Activated T-helper 2 cell treated with anti-CD3 and anti-CD28 coated beads, Interferon-gamma antibody, Interleukin-2, Interleukin-4, amounts not matched to agents 10 μg/mL and 5 μg/mL and 100 μg/mL, durations not matched to agents 14 hours and 24 hours and 36 hours (primary cell): ENCODE data around the gene CARMIL1. TPM values are rescaled to one million over a fixed set of nuclear protein-coding genes. Genes with fewer than 3 reads are reported as not detected.

Source experiments
- DNase-seq: peaks from one replicate; pipeline ENCODE4 v3.0.0; 2021; ENCODE audit warnings: low spot score
- H3K27ac Mint-ChIP-seq: one replicate; pipeline ENCODE4 v1.8.0; 2021; ENCODE audit warnings: mixed read lengths
- H3K27me3 Mint-ChIP-seq: one replicate; pipeline ENCODE4 v1.8.0; 2021; ENCODE audit warnings: low read depth, mixed read lengths
- H3K36me3 Mint-ChIP-seq: one replicate; pipeline ENCODE4 v1.8.0; 2021; ENCODE audit warnings: low read depth, mixed read lengths
- H3K4me1 Mint-ChIP-seq: one replicate; pipeline ENCODE4 v1.8.0; 2021; ENCODE audit warnings: low read depth, mixed read lengths
- H3K4me3 Mint-ChIP-seq: one replicate; pipeline ENCODE4 v1.8.0; 2021; ENCODE audit warnings: low read depth, mild to moderate bottlenecking, moderate library complexity, mixed read lengths
- H3K9me3 Mint-ChIP-seq: one replicate; pipeline ENCODE4 v1.8.0; 2021; ENCODE audit warnings: mixed read lengths
- intact Hi-C: fragments of 100-400 bp; cut with micrococcal nuclease; formaldehyde crosslinking; loops from one replicate; pipeline ENCODE4 v1.15.1; 2023
- total RNA-seq: library from RNA; stranded (reverse); gene quantifications from 2 replicates; pipeline ENCODE4 v1.2.3, GENCODE V29; 2022

CARMIL1 gene
- total RNA-seq, 1 donor from 2014 or later = 1.7 TPM

DNA sequence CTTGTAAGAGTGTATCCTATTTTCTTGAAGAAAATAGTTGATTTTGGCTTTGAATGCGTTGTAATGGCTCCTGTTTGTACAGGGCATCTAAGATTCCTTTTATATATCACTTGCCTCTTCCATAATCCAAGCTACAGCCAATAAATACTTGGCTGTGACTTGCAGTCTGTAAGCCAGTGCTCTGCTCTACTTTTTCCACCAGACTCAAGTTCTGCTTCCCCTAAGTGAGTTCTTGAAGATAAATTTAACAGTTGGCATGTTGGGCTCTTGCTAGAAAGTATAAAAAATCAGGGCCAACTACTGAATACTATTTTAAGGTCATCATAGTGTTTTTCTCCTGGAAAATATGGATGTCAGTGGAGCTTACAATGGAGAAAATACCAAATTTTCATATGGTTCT, 336.3 kb downstream of the CARMIL1 start:
- H3K4me3 Mint-ChIP-seq = no peak overlapping the region
- no peak overlapping the region for H3K27ac Mint-ChIP-seq
- DNase-seq = no peak
- intact Hi-C loops = no loop called here
- no peaks in the 10 kb centered on the region for H3K27me3 Mint-ChIP-seq
- H3K9me3 Mint-ChIP-seq = no peaks in the 10 kb centered on the region
- no peaks in the 10 kb centered on the region for H3K36me3 Mint-ChIP-seq
- no peaks in the 10 kb centered on the region for H3K4me1 Mint-ChIP-seq

DNA sequence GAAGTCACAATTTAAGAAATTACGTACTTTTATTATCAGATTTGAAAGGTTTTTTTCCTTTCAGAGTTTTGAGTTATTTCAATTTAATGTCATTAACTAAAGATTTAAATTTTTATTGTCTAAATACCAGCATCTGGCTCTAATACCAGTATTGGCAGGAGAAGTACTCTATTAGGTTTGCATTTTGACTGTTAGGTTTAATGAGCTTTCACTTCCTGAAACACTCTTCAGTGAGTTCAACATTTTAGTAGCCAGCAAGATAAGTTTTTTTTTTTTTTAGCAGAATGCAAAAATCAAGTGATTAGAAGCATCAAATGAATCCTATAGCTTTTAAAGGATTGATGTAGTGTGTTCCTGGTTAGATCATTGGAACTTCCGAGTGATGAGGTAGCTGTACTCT, 338.8 kb downstream of the CARMIL1 start:
- no peak for DNase-seq
- intact Hi-C loops = no loop called here
- H3K27me3 Mint-ChIP-seq = no peaks in the 10 kb centered on the region
- H3K9me3 Mint-ChIP-seq = no peaks in the 10 kb centered on the region
- H3K36me3 Mint-ChIP-seq = no peaks in the 10 kb centered on the region
- no peaks in the 10 kb centered on the region for H3K4me1 Mint-ChIP-seq
- H3K27ac Mint-ChIP-seq = no peak overlapping the region
- H3K4me3 Mint-ChIP-seq = no peak overlapping the region

DNA sequence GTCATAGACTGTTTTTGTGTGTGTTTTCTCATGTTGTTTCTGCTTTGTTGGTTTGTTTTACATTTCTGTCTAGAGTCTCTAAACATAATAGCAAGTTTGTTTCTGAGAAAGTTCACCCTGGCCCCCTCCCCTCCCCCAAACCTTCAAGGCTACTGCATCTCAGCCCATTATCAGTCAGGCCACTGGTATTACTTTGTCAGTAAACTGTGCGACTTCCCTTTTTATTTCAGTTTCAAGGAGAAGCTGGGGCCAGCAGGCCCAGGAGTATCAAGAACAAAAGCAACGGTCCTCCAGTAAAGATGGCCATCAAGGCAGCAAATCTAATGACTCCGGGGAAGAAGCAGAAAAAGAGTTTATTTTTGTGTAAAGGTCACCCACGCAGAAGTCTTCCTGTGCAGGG, 340.0 kb downstream of the CARMIL1 start:
- H3K27me3 Mint-ChIP-seq = no peaks in the 10 kb centered on the region
- intact Hi-C loops = no loop called here
- no peaks in the 10 kb centered on the region for H3K9me3 Mint-ChIP-seq
- H3K4me3 Mint-ChIP-seq = no peak overlapping the region
- H3K27ac Mint-ChIP-seq = no peak overlapping the region
- no peaks in the 10 kb centered on the region for H3K4me1 Mint-ChIP-seq
- no peaks in the 10 kb centered on the region for H3K36me3 Mint-ChIP-seq
- no peak for DNase-seq

DNA sequence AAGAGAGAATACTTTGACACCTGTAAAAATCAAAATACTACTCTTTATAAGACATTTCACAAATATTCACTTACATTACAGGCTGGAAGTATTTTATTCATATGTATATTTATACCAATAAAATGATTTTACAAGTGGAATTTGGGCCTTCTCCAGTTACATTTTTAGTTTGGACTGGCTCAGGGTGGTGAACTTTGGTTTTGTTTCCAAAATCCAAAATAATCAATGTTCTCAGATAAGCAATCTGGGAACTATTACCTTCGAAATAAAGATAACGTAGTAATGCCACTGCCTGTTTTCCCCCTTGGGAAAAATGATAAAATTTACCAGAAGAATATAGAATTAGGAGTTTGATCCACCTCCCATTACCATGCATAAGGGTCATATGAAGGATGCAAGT, 341.2 kb downstream of the CARMIL1 start:
- no peaks in the 10 kb centered on the region for H3K4me1 Mint-ChIP-seq
- no peak for DNase-seq
- no peaks in the 10 kb centered on the region for H3K36me3 Mint-ChIP-seq
- no peak overlapping the region for H3K27ac Mint-ChIP-seq
- intact Hi-C loops = no loop called here
- H3K9me3 Mint-ChIP-seq = no peaks in the 10 kb centered on the region
- no peaks in the 10 kb centered on the region for H3K27me3 Mint-ChIP-seq
- H3K4me3 Mint-ChIP-seq = no peak overlapping the region

DNA sequence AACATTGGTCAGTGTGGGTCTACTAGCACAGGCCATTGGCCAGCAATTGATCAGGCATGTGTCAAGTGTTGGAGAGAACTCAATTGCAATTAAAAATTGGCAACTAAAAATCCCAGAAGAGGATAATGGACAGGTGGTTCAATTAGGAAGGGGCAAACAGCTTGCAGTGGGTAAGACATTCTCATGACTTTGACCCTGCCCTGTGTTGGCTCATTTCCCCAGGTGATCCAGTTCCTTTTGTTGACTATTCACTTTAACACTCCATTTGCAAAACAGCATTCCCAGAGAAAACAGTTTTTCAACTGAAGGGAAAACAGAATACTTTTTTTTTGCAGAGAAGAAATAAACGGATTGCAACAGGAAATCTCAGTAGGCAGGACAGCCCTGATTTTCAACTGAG, 343.9 kb downstream of the CARMIL1 start:
- Mint-ChIP-seq H3K36me3 (no peaks in the 10 kb centered on the region), H3K27ac (no peak overlapping the region), H3K4me3 (no peak overlapping the region), H3K27me3 (no peaks in the 10 kb centered on the region), H3K4me1 (no peaks in the 10 kb centered on the region), H3K9me3 (no peaks in the 10 kb centered on the region)
- DNase-seq = no peak
- intact Hi-C loops = no loop called here

DNA sequence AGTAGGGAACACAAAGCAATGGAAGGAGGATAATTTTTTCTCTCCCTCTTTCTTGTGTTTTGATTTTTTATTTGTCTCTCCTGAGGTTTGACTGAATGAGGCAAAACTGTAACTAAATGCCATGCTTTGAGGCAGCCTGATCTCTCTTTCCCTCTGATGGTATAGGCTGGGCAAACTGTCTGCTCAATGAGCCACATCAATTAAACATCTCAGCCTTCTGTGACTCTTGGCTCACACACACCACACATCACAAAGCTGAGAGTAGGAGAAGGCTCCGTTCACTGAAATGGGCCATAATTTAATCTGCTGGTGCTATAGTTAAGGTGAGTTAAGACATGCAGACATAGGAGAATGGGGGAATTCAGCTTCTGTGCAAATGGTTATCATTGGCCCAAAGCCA, 344.7 kb downstream of the CARMIL1 start:
- Mint-ChIP-seq H3K9me3 (no peaks in the 10 kb centered on the region), H3K4me3 (no peak overlapping the region), H3K27me3 (no peaks in the 10 kb centered on the region), H3K27ac (no peak overlapping the region), H3K4me1 (no peaks in the 10 kb centered on the region), H3K36me3 (no peaks in the 10 kb centered on the region)
- no peak for DNase-seq
- intact Hi-C loops = no loop called here

DNA sequence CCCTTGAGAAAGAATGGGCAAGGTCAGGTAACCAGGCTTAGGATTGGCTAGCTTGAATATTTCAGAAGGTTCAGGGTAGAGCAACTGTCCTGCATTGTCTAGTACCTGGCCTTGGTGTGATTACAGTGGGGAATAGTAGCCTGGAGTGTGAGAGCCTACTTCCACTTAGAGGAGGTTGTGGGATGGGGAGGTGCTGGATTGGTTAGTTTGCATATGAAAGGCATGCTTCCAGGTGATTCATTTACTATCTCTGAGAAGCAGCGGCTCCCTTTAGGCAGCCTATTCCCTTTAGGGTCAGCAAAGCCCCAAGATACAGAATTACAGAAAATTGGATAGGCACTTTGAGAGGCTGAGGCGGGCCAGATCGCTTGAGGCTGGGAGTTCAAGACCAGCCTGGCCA, 347.8 kb downstream of the CARMIL1 start:
- H3K27ac Mint-ChIP-seq = no peak overlapping the region
- H3K4me1 Mint-ChIP-seq = no peaks in the 10 kb centered on the region
- intact Hi-C loops = no loop called here

DNA sequence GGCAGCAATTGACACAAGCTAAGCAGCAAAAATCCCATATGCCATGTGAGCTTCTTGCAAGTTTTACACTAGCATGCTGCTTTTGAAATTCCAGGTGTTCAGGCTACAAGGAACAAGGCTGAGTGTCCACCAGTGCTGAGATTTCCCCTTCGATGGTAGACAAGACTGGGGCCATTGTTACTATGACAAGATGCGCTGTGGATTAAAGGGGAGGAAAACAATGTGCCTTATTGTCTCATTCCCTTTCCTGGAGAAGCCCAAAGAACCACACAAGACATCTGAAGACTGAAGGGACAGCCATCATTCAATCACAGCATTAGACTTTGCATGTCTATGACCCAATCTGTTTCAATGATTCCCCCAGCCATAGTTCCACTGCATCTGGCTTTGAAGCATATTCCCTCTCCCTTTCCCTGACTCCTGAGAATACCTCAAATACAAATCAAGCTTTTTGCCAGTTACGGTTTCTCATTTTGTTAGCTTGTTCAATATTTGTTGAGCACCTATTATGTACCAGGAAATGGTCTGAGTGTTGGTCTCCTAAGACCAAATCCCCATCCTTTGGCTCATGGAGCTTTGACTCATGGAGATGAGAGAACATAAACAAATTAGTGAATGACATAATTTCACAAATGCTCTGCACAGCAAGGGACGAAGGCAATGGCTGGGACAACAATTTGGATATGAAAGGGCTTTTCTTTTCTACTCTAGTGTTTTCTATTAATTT, 349.5 kb downstream of the CARMIL1 start:
- H3K4me3 Mint-ChIP-seq = no peak overlapping the region
- intact Hi-C loops = no loop called here
- peaks cover 6% of the 10 kb centered on the region for H3K27me3 Mint-ChIP-seq
- H3K36me3 Mint-ChIP-seq = no peaks in the 10 kb centered on the region
- no peaks in the 10 kb centered on the region for H3K9me3 Mint-ChIP-seq
- no peak overlapping the region for H3K27ac Mint-ChIP-seq
- H3K4me1 Mint-ChIP-seq = no peaks in the 10 kb centered on the region
- DNase-seq = no peak

More for the DNA sequence above, 347.8 kb downstream of the CARMIL1 start:
- DNase-seq = no peak
- Mint-ChIP-seq H3K27me3 (peaks cover 6% of the 10 kb centered on the region), H3K9me3 (no peaks in the 10 kb centered on the region), H3K4me3 (no peak overlapping the region), H3K36me3 (no peaks in the 10 kb centered on the region)

DNA sequence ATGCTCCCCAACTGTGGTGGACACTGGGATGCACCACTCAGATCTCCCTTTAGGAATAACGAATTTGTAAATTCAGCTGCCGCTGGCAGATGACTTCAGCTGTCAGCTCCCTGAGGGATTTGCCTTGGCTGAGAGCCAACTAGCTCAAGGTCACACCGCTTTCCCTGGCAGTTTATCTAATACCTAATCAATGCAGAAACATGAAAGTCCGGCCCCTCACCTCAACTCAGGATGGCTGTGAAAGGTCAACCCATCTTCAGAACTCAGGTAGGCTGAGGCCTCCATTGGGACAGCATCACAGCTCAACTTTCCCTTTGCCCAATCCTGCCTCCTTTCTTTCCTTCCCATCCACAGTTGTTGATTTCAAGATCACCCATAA, 350.0 kb downstream of the CARMIL1 start:
- Mint-ChIP-seq H3K36me3 (no peaks in the 10 kb centered on the region), H3K9me3 (no peaks in the 10 kb centered on the region), H3K27ac (no peak overlapping the region), H3K4me3 (no peak overlapping the region), H3K27me3 (peaks cover 6% of the 10 kb centered on the region), H3K4me1 (no peaks in the 10 kb centered on the region)
- no peak for DNase-seq
- intact Hi-C loops = no loop called here

DNA sequence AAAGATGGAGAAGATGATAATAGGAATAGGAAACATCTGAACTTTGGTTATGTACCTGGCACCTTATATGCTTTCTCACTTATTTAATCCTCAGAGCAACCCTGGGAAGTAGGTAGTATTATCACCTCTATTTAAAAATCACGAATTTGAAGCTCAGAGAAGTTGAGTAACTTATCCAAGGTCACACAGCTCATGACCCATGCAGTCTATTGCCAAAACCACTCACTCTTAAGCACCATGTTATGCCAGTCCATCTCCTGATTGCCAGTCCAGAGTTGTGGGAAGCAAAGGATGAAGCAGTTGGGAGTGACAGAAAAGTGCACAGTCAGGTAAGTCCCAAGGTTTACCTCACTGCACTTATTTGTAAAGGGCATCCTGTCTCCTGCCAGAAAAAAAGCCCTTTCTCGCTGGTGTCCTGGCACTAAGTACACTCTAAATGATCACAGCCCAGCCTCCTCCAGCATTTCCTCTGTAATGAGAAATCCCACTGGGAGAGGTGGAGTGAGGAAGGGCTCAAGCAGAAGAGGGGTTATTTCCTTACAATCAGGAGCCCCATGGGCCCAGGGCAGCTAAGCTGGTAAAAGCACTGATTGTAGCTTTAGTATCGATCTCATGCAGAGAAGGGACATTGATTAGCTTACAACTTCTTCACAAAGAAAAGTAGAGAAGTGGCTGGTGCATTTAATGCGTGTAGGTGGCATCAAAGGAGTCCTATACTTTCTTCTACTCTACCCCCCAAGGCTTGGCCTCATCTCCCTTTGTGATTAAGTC, 351.5 kb downstream of the CARMIL1 start:
- Mint-ChIP-seq H3K27ac (no peak overlapping the region), H3K36me3 (no peaks in the 10 kb centered on the region), H3K4me1 (no peaks in the 10 kb centered on the region), H3K27me3 (peaks cover 6% of the 10 kb centered on the region), H3K9me3 (no peaks in the 10 kb centered on the region), H3K4me3 (no peak overlapping the region)
- intact Hi-C loops = no loop called here
- no peak for DNase-seq

DNA sequence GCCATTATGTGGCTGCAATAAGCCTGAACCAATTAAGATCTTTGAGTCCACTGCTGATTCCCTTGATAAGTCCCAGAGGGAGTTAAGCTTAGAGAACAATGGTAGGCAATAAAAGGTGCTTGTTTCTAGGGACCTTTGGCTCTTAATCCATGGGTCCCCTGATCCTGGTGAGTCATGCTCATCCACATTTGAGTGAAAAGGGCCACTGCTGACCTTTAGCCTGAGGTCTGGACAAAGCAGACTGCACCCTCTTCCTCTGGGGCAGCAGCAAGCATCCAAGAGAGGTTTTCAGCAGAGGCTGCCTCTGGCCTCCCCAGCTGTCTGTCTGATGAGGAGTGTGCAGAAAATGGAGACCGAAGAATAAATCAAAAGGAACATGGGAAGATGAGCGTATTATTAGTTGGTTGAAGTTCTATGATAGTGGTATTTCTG, 356.7 kb downstream of the CARMIL1 start:
- Mint-ChIP-seq H3K27ac (no peak overlapping the region), H3K4me3 (no peak overlapping the region), H3K27me3 (peaks cover 5% of the 10 kb centered on the region), H3K4me1 (no peaks in the 10 kb centered on the region), H3K9me3 (no peaks in the 10 kb centered on the region), H3K36me3 (no peaks in the 10 kb centered on the region)
- intact Hi-C loops = no loop called here
- DNase-seq = no peak

DNA sequence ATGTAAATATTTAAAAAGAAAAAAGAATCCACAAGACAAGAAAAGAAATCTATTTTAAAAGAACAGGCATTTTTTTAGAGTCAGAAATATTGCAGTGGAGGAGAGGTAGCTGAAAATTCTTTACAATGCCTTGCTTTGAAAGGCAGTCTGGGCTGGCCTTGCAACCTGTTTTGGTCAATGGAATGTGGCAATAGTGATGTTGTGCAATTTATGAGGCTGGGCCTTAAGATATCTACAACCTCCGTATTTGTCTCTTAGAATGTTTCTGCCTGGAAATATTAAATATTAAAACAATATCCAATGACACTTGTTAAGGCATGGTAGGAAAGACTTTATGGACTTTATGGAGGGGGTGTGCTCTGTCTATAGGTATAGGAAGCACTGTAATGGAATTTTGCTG, 358.0 kb downstream of the CARMIL1 start:
- no peaks in the 10 kb centered on the region for H3K9me3 Mint-ChIP-seq
- intact Hi-C loops = no loop called here
- H3K4me3 Mint-ChIP-seq = no peak overlapping the region
- H3K27me3 Mint-ChIP-seq = peaks cover 10% of the 10 kb centered on the region
- H3K36me3 Mint-ChIP-seq = no peaks in the 10 kb centered on the region
- H3K27ac Mint-ChIP-seq = no peak overlapping the region
- H3K4me1 Mint-ChIP-seq = no peaks in the 10 kb centered on the region
- no peak for DNase-seq

DNA sequence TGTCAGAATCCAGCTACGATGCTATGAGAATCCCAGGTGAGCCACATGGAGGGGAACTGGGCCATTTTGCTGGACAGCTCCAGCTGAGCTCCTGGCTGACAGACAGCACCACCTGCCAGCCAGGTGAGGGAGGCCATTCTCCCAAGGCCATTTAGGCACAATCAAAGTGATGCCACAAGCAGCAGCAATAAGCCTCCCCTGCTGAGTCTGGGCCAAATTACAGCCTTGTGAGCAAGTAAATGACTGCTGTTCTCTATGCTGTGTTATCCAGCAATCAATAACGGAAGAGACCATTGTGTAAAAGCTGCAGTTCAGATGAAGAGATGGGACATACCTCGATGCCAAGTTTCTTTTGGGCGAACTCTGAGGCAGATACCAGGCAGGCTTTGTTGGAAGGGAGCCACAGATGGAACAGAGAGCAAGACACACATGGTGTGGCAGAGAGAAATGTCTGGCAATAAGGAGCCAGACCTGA, 358.8 kb downstream of the CARMIL1 start:
- no peaks in the 10 kb centered on the region for H3K4me1 Mint-ChIP-seq
- no peak overlapping the region for H3K27ac Mint-ChIP-seq
- H3K9me3 Mint-ChIP-seq = no peaks in the 10 kb centered on the region
- intact Hi-C loops = no loop called here
- no peaks in the 10 kb centered on the region for H3K36me3 Mint-ChIP-seq
- no peak overlapping the region for H3K4me3 Mint-ChIP-seq
- DNase-seq = no peak
- peaks cover 12% of the 10 kb centered on the region for H3K27me3 Mint-ChIP-seq
